ENCODE results near the gene MOCOS. TPM values are rescaled to one million over a fixed set of nuclear protein-coding genes. Genes with fewer than 3 reads are reported as not detected.

MOCOS gene
- total and polyA plus RNA-seq, 2 of the 8 experiments (the other 6 are each of a cell fraction or from before 2014, with no cell fraction given): 4.7 to 5.8 TPM

GRCh38 chr18:36162981-36163380 lies 24.3 kb upstream of the MOCOS start:
- no peaks in the 10 kb centered on the region for H3K4me1 ChIP-seq (replicated peaks in 1 of 4; ENCODE audit: control insufficient read depth in 3 of 4, insufficient read depth in 4 of 4, low read length in 3 of 4)
- H3K4ac ChIP-seq (replicated peaks; ENCODE audit: insufficient read length, low read depth, low read length): no peak overlapping the region
- H4K91ac ChIP-seq (replicated peaks; ENCODE audit: insufficient read length, low read length): no peak overlapping the region
- no peak overlapping the region for H3K9ac ChIP-seq (replicated peaks in 1 of 4; ENCODE audit: extremely low read depth in 1 of 4, low read depth in 3 of 4, low read length in 3 of 4)
- ChIA-PET CTCF (ENCODE audit: partially characterized antibody) (interaction anchor here (0.6 kb wide), 1 partner anchor 132 kb away, joined by 4 read pairs; no protein-coding TSS in a partner anchor), POLR2A (ENCODE audit: partially characterized antibody) (no interaction called here)
- H2AK5ac ChIP-seq (ENCODE audit: low read depth, low read length): no peak overlapping the region
- no peak for DNase-seq (ENCODE audit: low read depth in 1 of 2, low spot score in 2 of 2)
- no peaks in the 10 kb centered on the region for H3K9me3 ChIP-seq (ENCODE audit: insufficient read depth in 2 of 2, low read depth in 1 of 2, low read length in 1 of 2)
- H3K4me3 ChIP-seq (ENCODE audit: extremely low read depth in 1 of 4, insufficient read depth in 2 of 4, low read depth in 3 of 4, low read length in 4 of 4): no peak overlapping the region
- no peaks in the 10 kb centered on the region for H3K27me3 ChIP-seq (replicated peaks in 1 of 4; ENCODE audit: control insufficient read depth in 3 of 4, extremely low read depth in 1 of 4, insufficient read depth in 3 of 4, low read length in 3 of 4)
- no peak overlapping the region for H3K18ac ChIP-seq (ENCODE audit: extremely low read depth, low read length)
- H3K79me1 ChIP-seq (ENCODE audit: low read depth, low read length): no peaks in the 10 kb centered on the region
- H2BK5ac ChIP-seq (ENCODE audit: low read depth, low read length): no peak overlapping the region
- H4K5ac ChIP-seq (ENCODE audit: insufficient read length, low read depth, low read length): no peak overlapping the region
- WGBS, 2 experiments (ENCODE audit: extremely low coverage in 1 of 2, insufficient coverage in 1 of 2, insufficient read length in 1 of 2, insufficient replicate concordance in 2 of 2, low coverage in 1 of 2, low lambda C conversion rate in 2 of 2, missing lambda C conversion rate in 1 of 2): 87% methylated on average over 1 of the region's 1 CpG; no CpG with 5 or more reads in 1 of the 2 experiments
- H2BK12ac ChIP-seq (ENCODE audit: low read depth, low read length): no peak overlapping the region
- H3K79me2 ChIP-seq (ENCODE audit: control insufficient read depth in 1 of 2, insufficient read depth in 2 of 2, low read length in 2 of 2): no peaks in the 10 kb centered on the region
- no peak overlapping the region for H3K27ac ChIP-seq (ENCODE audit: low read depth, low read length)
- no peak overlapping the region for H4K8ac ChIP-seq (ENCODE audit: extremely low read depth, insufficient read depth, low read length)
- no peak overlapping the region for H3K14ac ChIP-seq (ENCODE audit: insufficient read length)
- peaks cover 0 to 2% of the 10 kb centered on the region in 2 experiments for H4K20me1 ChIP-seq (replicated peaks in 1 of 2; ENCODE audit: control insufficient read depth in 1 of 2, insufficient read depth in 2 of 2, low read length in 2 of 2)
- no peak overlapping the region for H2BK15ac ChIP-seq (ENCODE audit: low read length)
- peaks cover 22 to 81% (median 62%) of the 10 kb centered on the region in 4 experiments for H3K36me3 ChIP-seq (ENCODE audit: control insufficient read depth in 2 of 4, insufficient read depth in 4 of 4, low read length in 3 of 4)
- no peak overlapping the region for H2BK120ac ChIP-seq (replicated peaks; ENCODE audit: low read depth, low read length)
- no peak overlapping the region for H3K23ac ChIP-seq (ENCODE audit: insufficient read length)
- FAIRE-seq: no peak
- H2AFZ ChIP-seq (ENCODE audit: low read length): no peak overlapping the region
- no peak overlapping the region for H3K56ac ChIP-seq (replicated peaks; ENCODE audit: insufficient read length, low read depth, low read length)
- H3K4me2 ChIP-seq (ENCODE audit: insufficient read depth in 1 of 2, low read depth in 2 of 2, low read length in 2 of 2): no peak overlapping the region
- H3K23me2 ChIP-seq (ENCODE audit: low read depth, low read length): no peaks in the 10 kb centered on the region; the same call in 1 of the 2 replicates
- no peak overlapping the region for H2BK20ac ChIP-seq (ENCODE audit: low read length)
- TF ChIP-seq KDM5A (IDR thresholded peaks at IDR 0.05; ENCODE audit: low read length): no peak
- TF ChIP-seq HDAC2 (IDR thresholded peaks at IDR 0.05; ENCODE audit: borderline replicate concordance in 1 of 2, low read depth in 2 of 2, low read length in 2 of 2): no peak
- TF ChIP-seq CHD1 (IDR thresholded peaks at IDR 0.05; ENCODE audit: low read depth, low read length): no peak
- no peak for TF ChIP-seq JUND (IDR thresholded peaks at IDR 0.05; ENCODE audit: low read length)
- no peak for TF ChIP-seq SP2 (IDR thresholded peaks at IDR 0.05; ENCODE audit: low read length)
- TF ChIP-seq CREB1 (IDR thresholded peaks at IDR 0.05): no peak
- no peak for TF ChIP-seq BACH1 (IDR thresholded peaks at IDR 0.05; ENCODE audit: low read length)
- no peak for TF ChIP-seq YY1 (IDR thresholded peaks at IDR 0.05; ENCODE audit: low read depth, low read length)
- no peak for TF ChIP-seq KDM1A (IDR thresholded peaks at IDR 0.05; ENCODE audit: borderline replicate concordance, low read length)
- TF ChIP-seq MAX (IDR thresholded peaks at IDR 0.05): no peak
- no peak for TF ChIP-seq CTCF (IDR thresholded peaks at IDR 0.05; ENCODE audit: control extremely low read depth in 1 of 3, insufficient read depth in 1 of 3, low read depth in 1 of 3, low read length in 3 of 3)
- TF ChIP-seq TBP (IDR thresholded peaks at IDR 0.05; ENCODE audit: low read depth, low read length): no peak
- TF ChIP-seq ZNF274 (IDR thresholded peaks at IDR 0.05; ENCODE audit: borderline replicate concordance, extremely low read depth, low read length): no peak

All from H1 (cell line).